ENCODE data around the gene SKIL.

GRCh38 chr3:170338690-170339340 is 18.7 kb upstream of the SKIL start:
- TF ChIP-seq POLR2AphosphoS5 (IDR thresholded peaks at IDR 0.05; ENCODE audit: low read depth) (no peak), CTCF (IDR thresholded peaks at IDR 0.05; ENCODE audit: insufficient read depth, low read length) (no peak), GABPA (IDR thresholded peaks at IDR 0.05; ENCODE audit: low read depth) (no peak), SPI1 (IDR thresholded peaks at IDR 0.05; ENCODE audit: borderline replicate concordance, low read depth) (no peak)

Measured in HL-60 (cell line).